WTC11 (cell line): ENCODE measurements around the gene SLC8A2. TPM values are rescaled to one million over a fixed set of nuclear protein-coding genes. Genes with fewer than 3 reads are reported as not detected.

ENCODE experiments used
- ATAC-seq: fragments of 200-7000 bp; cut with Tn5 transposase; 2 replicates; pipeline ENCODE4 v1.10.0; 2021; ENCODE audit warnings: mild to moderate bottlenecking, moderate library complexity
- CTCF ChIA-PET: fragments of 300-600 bp; sonication (Branson Sonifier 250); formaldehyde crosslinking; loops from one replicate; lab custom pipeline; 2021; ENCODE audit warnings: antibody characterized with exemption; lab: Charles Lee
- POLR2A ChIA-PET: fragments of 350-600 bp; sonication (Branson Sonifier 250); formaldehyde crosslinking; loops from one replicate; lab custom pipeline; 2021; ENCODE audit warnings: antibody characterized with exemption; lab: Charles Lee
- DNase-seq: peaks from one replicate; pipeline ENCODE4 v3.0.0; 2021; ENCODE audit warnings: low spot score
- H3K27ac Mint-ChIP-seq: 2 replicates; pipeline ENCODE4 v1.8.0; 2021; ENCODE audit warnings: mixed read lengths
- H3K27me3 Mint-ChIP-seq: 2 replicates; pipeline ENCODE4 v1.8.0; 2021; ENCODE audit warnings: low read depth, mild to moderate bottlenecking, moderate library complexity, mixed read lengths
- H3K36me3 Mint-ChIP-seq: 2 replicates; pipeline ENCODE4 v1.8.0; 2021; ENCODE audit warnings: mixed read lengths
- H3K4me1 Mint-ChIP-seq: 2 replicates; pipeline ENCODE4 v1.8.0; 2022; ENCODE audit warnings: mixed read lengths
- H3K4me3 Mint-ChIP-seq: 2 replicates; pipeline ENCODE4 v1.8.0; 2021; ENCODE audit warnings: mild to moderate bottlenecking, moderate library complexity, mixed read lengths
- H3K9me3 Mint-ChIP-seq: 2 replicates; pipeline ENCODE4 v1.8.0; 2021; ENCODE audit warnings: mixed read lengths
- AFF4 ChIP-seq: sonication (generic); formaldehyde crosslinking; IDR thresholded peaks from 2 replicates; pipeline ENCODE4 v1.8.1; 2023; ENCODE audit warnings: mild to moderate bottlenecking, missing genetic modification reagents, borderline replicate concordance
- ARID4B ChIP-seq: sonication (generic); formaldehyde crosslinking; IDR thresholded peaks from 2 replicates; pipeline ENCODE4 v1.8.0; 2023; ENCODE audit warnings: missing genetic modification reagents, mild to moderate bottlenecking, borderline replicate concordance
- ERG ChIP-seq: fragments of 250-450 bp; sonication (Bioruptor Pico); IDR thresholded peaks from 2 replicates; pipeline ENCODE4 v1.8.0; 2021; ENCODE audit warnings: mild to moderate bottlenecking
- ESRRA ChIP-seq: sonication (generic); formaldehyde crosslinking; IDR thresholded peaks from 2 replicates; pipeline ENCODE4 v1.8.1; 2022; ENCODE audit warnings: mild to moderate bottlenecking, missing genetic modification reagents, borderline replicate concordance
- FOXP4 ChIP-seq: sonication (generic); formaldehyde crosslinking; IDR thresholded peaks from 2 replicates; pipeline ENCODE4 v1.8.0; 2022; ENCODE audit warnings: mild to moderate bottlenecking, missing genetic modification reagents
- GABPB1 ChIP-seq: sonication (generic); formaldehyde crosslinking; IDR thresholded peaks from 2 replicates; pipeline ENCODE4 v1.8.1; 2023; ENCODE audit warnings: mild to moderate bottlenecking, missing genetic modification reagents
- GTF2I ChIP-seq: fragments of 250-450 bp; sonication (Bioruptor Pico); conservative IDR thresholded peaks from 2 replicates; pipeline ENCODE4 v1.4.0; 2021; ENCODE audit warnings: mild to moderate bottlenecking
- HMGXB4 ChIP-seq: sonication (generic); formaldehyde crosslinking; IDR thresholded peaks from 2 replicates; pipeline ENCODE4 v1.8.1; 2023; ENCODE audit warnings: mild to moderate bottlenecking, moderate library complexity, missing genetic modification reagents
- NFE2L1 ChIP-seq: sonication (generic); formaldehyde crosslinking; IDR thresholded peaks from 2 replicates; pipeline ENCODE4 v1.8.1; 2023; ENCODE audit warnings: missing genetic modification reagents
- NFYB ChIP-seq: sonication (generic); formaldehyde crosslinking; conservative IDR thresholded peaks from 2 replicates; pipeline ENCODE4 v1.8.0; 2022; ENCODE audit warnings: low read depth, missing genetic modification reagents
- NR2C2 ChIP-seq: sonication (generic); formaldehyde crosslinking; IDR thresholded peaks from 2 replicates; pipeline ENCODE4 v1.8.0; 2022; ENCODE audit warnings: mild to moderate bottlenecking, missing genetic modification reagents
- RELA ChIP-seq: sonication (generic); formaldehyde crosslinking; IDR thresholded peaks from 2 replicates; pipeline ENCODE4 v1.8.1; 2022; ENCODE audit warnings: missing genetic modification reagents, mild to moderate bottlenecking, borderline replicate concordance
- TEAD1 ChIP-seq: sonication (generic); formaldehyde crosslinking; IDR thresholded peaks from 2 replicates; pipeline ENCODE4 v1.8.0; 2022; ENCODE audit warnings: mild to moderate bottlenecking, missing genetic modification reagents
- USF2 ChIP-seq: sonication (generic); formaldehyde crosslinking; IDR thresholded peaks from 2 replicates; pipeline ENCODE4 v1.8.1; 2023; ENCODE audit warnings: mild to moderate bottlenecking, missing genetic modification reagents, moderate library complexity
- ZNF138 ChIP-seq: sonication (generic); formaldehyde crosslinking; conservative IDR thresholded peaks from 2 replicates; pipeline ENCODE4 v1.8.1; 2022; ENCODE audit warnings: mild to moderate bottlenecking, moderate library complexity, missing genetic modification reagents
- ZNF512 ChIP-seq: sonication (generic); formaldehyde crosslinking; IDR thresholded peaks from 2 replicates; pipeline ENCODE4 v1.8.1; 2022; ENCODE audit warnings: missing genetic modification reagents, borderline replicate concordance
- ZNF532 ChIP-seq: fragments of 250-450 bp; sonication (Bioruptor Pico); IDR thresholded peaks from 2 replicates; pipeline ENCODE4 v1.9.0; 2021; ENCODE audit warnings: mild to moderate bottlenecking, borderline replicate concordance
- total RNA-seq: library from RNA; stranded (reverse); gene quantifications from 3 replicates; pipeline ENCODE4 v1.2.3, GENCODE V29; 2021

SLC8A2 gene
- total RNA-seq, 1 experiment from 2014 or later: 6.5 TPM

GRCh38 chr19:47505506-47505905 is 33.8 kb upstream of the SLC8A2 start:
- Mint-ChIP-seq H3K36me3 (no peaks in the 10 kb centered on the region), H3K27ac (no peak overlapping the region), H3K27me3 (no peaks in the 10 kb centered on the region), H3K4me3 (no peak overlapping the region), H3K4me1 (peaks cover 4% of the 10 kb centered on the region), H3K9me3 (no peaks in the 10 kb centered on the region)
- no peak for ATAC-seq
- no peak for DNase-seq
- ChIA-PET POLR2A (no interaction called here), CTCF (no interaction called here)
- TF ChIP-seq FOXP4 (no peak), GTF2I (CRISPR knock-in tag) (no peak), AFF4 (no peak), NFE2L1 (CRISPR knock-in tag) (no peak), ERG (CRISPR knock-in tag) (no peak), ZNF138 (CRISPR knock-in tag) (no peak), ARID4B (CRISPR knock-in tag) (no peak), NFYB (CRISPR knock-in tag) (no peak), TEAD1 (no peak), HMGXB4 (CRISPR knock-in tag) (no peak), NR2C2 (CRISPR knock-in tag) (no peak), RELA (CRISPR knock-in tag) (no peak), ZNF512 (no peak), ESRRA (no peak), USF2 (no peak), ZNF532 (CRISPR knock-in tag) (no peak), GABPB1 (CRISPR knock-in tag) (no peak)
